Upper lobe of left lung (tissue), 4 donors: Measurements from ENCODE around the gene IKZF4.

Experiments
- CTCF ChIP-seq, 6 experiments: fragments of 450-650 bp in 4 of 6; fragments of 200-600 bp in 2 of 6; sonication (generic) in 2 of 6; IDR thresholded peaks; one replicate each; pipeline ENCODE4 v1.5.1; 2016 to 2019; ENCODE audit warnings: antibody characterized with exemption in 6 of 6
- EP300 ChIP-seq, 4 donors: sonication (generic); formaldehyde crosslinking; IDR thresholded peaks; one replicate each; pipeline ENCODE4 v1.5.1; 2017; ENCODE audit warnings: antibody characterized with exemption in 4 of 4, control low read depth in 2 of 4
- POLR2AphosphoS5 ChIP-seq, 2 donors: sonication (generic); formaldehyde crosslinking; IDR thresholded peaks; one replicate each; pipeline ENCODE4 v1.5.1; 2017; ENCODE audit warnings: antibody characterized with exemption in 2 of 2

DNA sequence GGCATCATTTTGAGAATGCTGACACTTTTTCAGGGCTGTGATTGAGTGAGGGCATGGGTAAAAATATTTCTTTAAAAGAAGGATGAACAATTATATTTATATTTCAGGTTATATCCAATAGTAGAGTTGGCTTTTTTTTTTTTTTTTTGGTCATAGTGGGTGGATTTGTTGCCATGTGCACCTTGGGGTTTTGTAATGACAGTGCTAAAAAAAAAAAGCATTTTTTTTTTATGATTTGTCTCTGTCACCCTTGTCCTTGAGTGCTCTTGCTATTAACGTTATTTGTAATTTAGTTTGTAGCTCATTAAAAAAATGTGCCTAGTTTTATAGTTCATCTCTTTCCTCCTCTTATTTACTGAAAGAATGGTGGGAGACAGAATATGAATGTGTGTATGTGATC is 48.4 kb upstream of the IKZF4 start:
- no peak for TF ChIP-seq CTCF (IDR thresholded peaks at IDR 0.05)
- TF ChIP-seq EP300 (IDR thresholded peaks at IDR 0.05), result no peak
- TF ChIP-seq POLR2AphosphoS5 (IDR thresholded peaks at IDR 0.05), result no peak
